Esophagus squamous epithelium (tissue), 5 donors: ENCODE results near the gene GNA14. TPM values are rescaled to one million over a fixed set of nuclear protein-coding genes. Genes with fewer than 3 reads are reported as not detected.

Source experiments
- DNase-seq: peaks from one replicate; lab custom pipeline; 2025; lab: John Stamatoyannopoulos, UW
- H3K27ac ChIP-seq, 4 donors: fragments of 200-600 bp; sonication (generic); one replicate each; pipeline ENCODE4 v1.5.1; 2016 to 2019; ENCODE audit warnings: mild to moderate bottlenecking in 1 of 4
- H3K27me3 ChIP-seq, 4 donors: fragments of 200-600 bp; sonication (generic); 1 replicate in 3 of 4; 2 replicates in 1 of 4; pipeline versions ENCODE4 v1.5.1 to v1.6.0; 2017 to 2021; ENCODE audit warnings: antibody characterized with exemption in 1 of 4
- H3K36me3 ChIP-seq, 3 donors: fragments of 200-600 bp; sonication (generic); one replicate each; pipeline ENCODE4 v1.5.1; 2016 to 2019
- H3K4me1 ChIP-seq, 3 donors: fragments of 200-600 bp; sonication (generic); one replicate each; pipeline ENCODE4 v1.5.1; 2017 to 2019
- H3K4me3 ChIP-seq, 4 donors: fragments of 200-600 bp; sonication (generic); 1 replicate in 3 of 4; 2 replicates in 1 of 4; pipeline ENCODE4 v1.5.1; 2016 to 2019; ENCODE audit warnings: mild to moderate bottlenecking in 2 of 4, moderate library complexity in 1 of 4
- H3K9me3 ChIP-seq, 3 donors: fragments of 200-600 bp; sonication (generic); one replicate each; pipeline ENCODE4 v1.5.1; 2016 to 2019
- CTCF ChIP-seq, 6 experiments: fragments of 450-650 bp in 4 of 6; fragments of 200-600 bp in 2 of 6; sonication (generic) in 2 of 6; IDR thresholded peaks; one replicate each; pipeline ENCODE4 v1.5.1; 2016 to 2019; ENCODE audit warnings: antibody characterized with exemption in 6 of 6, mild to moderate bottlenecking in 4 of 6, moderate library complexity in 4 of 6
- POLR2A ChIP-seq, 4 donors: fragments of 450-650 bp; IDR thresholded peaks; one replicate each; pipeline ENCODE4 v1.6.1; 2017; ENCODE audit warnings: antibody characterized with exemption in 4 of 4, mild to moderate bottlenecking in 4 of 4, moderate library complexity in 3 of 4
- WGBS, 2 donors: methylation state at CpG; one replicate each; pipeline ENCODE4 v1.1.5; 2018; 5-methylcytosine and 5-hydroxymethylcytosine counted together
- intact Hi-C: fragments of 100-400 bp; cut with DNase I; formaldehyde crosslinking; loops from one replicate; pipeline ENCODE4 v1.15.0; 2022
- total RNA-seq, 4 donors: library from RNA; depleted of rRNA; stranded (reverse); fragments of >200 nt; gene quantifications; one replicate each; pipeline ENCODE4 v1.1.0, GENCODE V29; 2016
- donor health status: DM: yes; HTN: yes; CAD: no.

The GNA14 gene
- total RNA-seq, 4 donors from 2014 or later, result 0.35 to 4.0 (median 2.2) TPM

- no peak for DNase-seq
- whole genome bisulfite sequencing, 2 donors, result 39 to 49% methylated on average over 5 of the region's 5 CpGs
- Histone ChIP-seq H3K9me3 (no peaks in the 10 kb centered on the region), H3K27ac (no peak overlapping the region), H3K4me1 (peaks cover 0 to 25% (median 5%) of the 10 kb centered on the region in 3 donors), H3K4me3 (no peak overlapping the region), H3K36me3 (no peaks in the 10 kb centered on the region), H3K27me3 (no peaks in the 10 kb centered on the region)
- no peak for TF ChIP-seq POLR2A (IDR thresholded peaks at IDR 0.05)
- TF ChIP-seq CTCF (IDR thresholded peaks at IDR 0.05), result no peak
- intact Hi-C loops, result no loop called here
Measured at GRCh38 chr9:77582961-77583576, 65.1 kb downstream of the GNA14 start.

DNA sequence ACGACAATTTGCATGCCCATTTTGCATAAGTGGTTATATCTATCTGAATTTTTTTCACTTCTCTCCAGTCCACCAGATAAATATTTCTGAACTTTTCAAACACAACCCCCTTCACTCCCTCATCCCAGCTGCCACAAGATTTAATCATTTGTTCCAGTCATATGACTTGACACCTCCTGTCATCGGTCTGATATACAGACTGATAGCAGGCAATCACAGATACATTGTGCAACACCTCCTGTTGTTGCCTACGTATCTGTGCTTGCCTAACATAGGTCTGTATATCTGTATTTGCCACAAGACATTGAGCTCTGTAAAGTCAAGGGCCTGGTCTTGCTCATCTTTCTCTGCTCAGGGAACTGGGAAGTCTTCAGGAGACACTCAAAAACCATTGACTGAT lies 65.6 kb downstream of the GNA14 start:
- Histone ChIP-seq H3K27ac (no peak overlapping the region), H3K4me3 (no peak overlapping the region), H3K4me1 (peaks cover 0 to 19% (median 0%) of the 10 kb centered on the region in 3 donors), H3K27me3 (no peaks in the 10 kb centered on the region), H3K9me3 (no peaks in the 10 kb centered on the region), H3K36me3 (no peaks in the 10 kb centered on the region)
- intact Hi-C loops, result no loop called here
- WGBS, 2 donors, result 62 to 69% methylated on average over 3 of the region's 3 CpGs
- no peak for DNase-seq
- no peak for TF ChIP-seq CTCF (IDR thresholded peaks at IDR 0.05)
- no peak for TF ChIP-seq POLR2A (IDR thresholded peaks at IDR 0.05)

DNA sequence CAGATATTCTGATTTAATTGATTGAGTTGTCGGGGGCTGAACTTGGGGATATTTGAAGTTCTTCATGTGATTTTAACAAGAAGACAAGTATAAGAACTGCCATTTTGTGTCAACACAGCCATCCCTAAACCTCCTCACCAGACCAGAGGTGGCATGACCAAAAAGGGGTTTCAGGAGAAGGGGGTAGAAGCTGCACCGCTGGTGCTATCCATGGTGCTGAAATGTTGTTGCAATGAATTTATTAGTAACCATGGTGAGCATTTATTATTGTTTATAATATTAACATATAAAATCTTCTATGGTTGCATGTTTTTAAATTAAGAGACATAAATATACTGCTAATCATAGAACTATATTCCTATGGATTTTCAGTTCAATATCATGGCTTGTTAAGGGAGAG lies 72.3 kb downstream of the GNA14 start:
- intact Hi-C loops, result no loop called here
- Histone ChIP-seq H3K9me3 (no peaks in the 10 kb centered on the region), H3K36me3 (no peaks in the 10 kb centered on the region), H3K4me3 (no peak overlapping the region), H3K4me1 (no peaks in the 10 kb centered on the region), H3K27me3 (no peaks in the 10 kb centered on the region), H3K27ac (no peak overlapping the region)
- TF ChIP-seq POLR2A (IDR thresholded peaks at IDR 0.05) (no peak), CTCF (IDR thresholded peaks at IDR 0.05) (no peak)
- DNase-seq, result no peak
- 55 to 61% methylated on average over 2 of the region's 2 CpGs for WGBS, 2 donors

GRCh38 chr9:77569335-77569734 lies 78.8 kb downstream of the GNA14 start:
- Histone ChIP-seq H3K4me1 (no peaks in the 10 kb centered on the region), H3K27ac (no peak overlapping the region), H3K4me3 (no peak overlapping the region), H3K9me3 (no peaks in the 10 kb centered on the region), H3K27me3 (no peaks in the 10 kb centered on the region), H3K36me3 (no peaks in the 10 kb centered on the region)
- no peak for TF ChIP-seq POLR2A (IDR thresholded peaks at IDR 0.05)
- no peak for TF ChIP-seq CTCF (IDR thresholded peaks at IDR 0.05)
- 72 to 94% methylated on average over 2 to 4 of the region's 4 CpGs for WGBS, 2 donors
- intact Hi-C loops, result no loop called here
- DNase-seq, result no peak

GRCh38 chr9:77563174-77563573 lies 84.9 kb downstream of the GNA14 start:
- no peak for DNase-seq
- no peaks in the 10 kb centered on the region for H3K27me3 ChIP-seq
- H3K36me3 ChIP-seq, result no peaks in the 10 kb centered on the region
- no peaks in the 10 kb centered on the region for H3K9me3 ChIP-seq
- TF ChIP-seq POLR2A (IDR thresholded peaks at IDR 0.05), result no peak
- no peak for TF ChIP-seq CTCF (IDR thresholded peaks at IDR 0.05)
- WGBS, 2 donors, result 19 to 21% methylated on average over 1 of the region's 1 CpG
- peaks cover 0 to 5% (median 0%) of the 10 kb centered on the region in 3 donors for H3K4me1 ChIP-seq
- no peak overlapping the region for H3K4me3 ChIP-seq
- intact Hi-C loops, result no loop called here
- no peak overlapping the region for H3K27ac ChIP-seq
